ENCODE data around the gene EXOG.

Gene EXOG

DNA sequence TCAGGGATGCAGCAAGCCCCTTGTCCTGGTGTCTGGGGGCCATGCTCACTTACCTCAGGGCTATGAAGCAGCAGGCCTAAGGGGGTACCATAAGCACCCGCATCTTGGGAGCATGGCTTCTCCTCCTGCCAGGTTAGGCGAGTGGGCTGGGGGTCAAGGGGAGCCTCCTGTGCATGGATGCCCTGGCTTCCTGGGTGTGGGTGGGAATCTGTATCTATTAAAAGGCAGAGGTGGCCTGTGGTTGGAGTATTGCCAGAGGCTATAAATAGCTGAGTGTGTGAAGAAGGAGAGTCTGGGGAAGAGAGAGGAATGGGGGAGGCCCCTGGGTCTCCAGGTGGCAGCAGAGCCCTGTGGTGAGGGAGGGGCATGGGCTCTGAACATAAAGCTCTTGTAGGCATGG is 22.9 kb upstream of the EXOG start:
- no peak for DNase-seq

DNA sequence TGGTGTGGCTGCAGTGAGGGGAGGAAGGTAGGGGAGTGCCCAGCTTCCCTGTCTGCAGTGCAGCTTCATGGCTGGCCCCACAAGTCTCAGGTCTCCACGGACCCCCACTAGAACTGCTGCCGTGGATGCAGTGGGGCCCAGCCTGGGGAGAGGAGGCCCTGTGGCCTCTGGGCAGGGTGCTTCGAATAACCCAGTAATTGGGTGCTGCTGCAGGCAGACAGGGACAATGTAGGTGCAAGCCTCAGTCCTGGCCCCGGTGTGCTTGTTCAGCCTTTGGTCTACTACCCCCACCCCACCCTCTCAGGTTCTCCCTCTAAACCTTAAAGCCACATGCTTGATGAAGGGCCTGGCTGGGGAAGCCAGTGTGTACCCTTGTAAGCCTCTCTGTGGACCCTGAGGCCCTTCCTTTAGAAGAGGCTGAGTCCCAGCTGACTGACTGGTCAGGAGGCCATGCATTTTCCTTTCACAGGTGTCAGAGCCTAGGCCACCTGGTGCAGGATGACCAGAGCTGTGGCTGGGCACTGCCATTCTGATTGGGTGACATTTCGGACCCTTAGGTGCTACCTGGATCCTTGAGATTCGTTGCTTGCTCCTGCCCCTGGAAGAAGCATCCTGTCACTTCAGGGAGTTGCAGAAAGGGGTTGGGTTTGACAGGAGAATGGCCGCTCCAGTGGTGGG is 21.1 kb upstream of the EXOG start:
- no peak for DNase-seq

DNA sequence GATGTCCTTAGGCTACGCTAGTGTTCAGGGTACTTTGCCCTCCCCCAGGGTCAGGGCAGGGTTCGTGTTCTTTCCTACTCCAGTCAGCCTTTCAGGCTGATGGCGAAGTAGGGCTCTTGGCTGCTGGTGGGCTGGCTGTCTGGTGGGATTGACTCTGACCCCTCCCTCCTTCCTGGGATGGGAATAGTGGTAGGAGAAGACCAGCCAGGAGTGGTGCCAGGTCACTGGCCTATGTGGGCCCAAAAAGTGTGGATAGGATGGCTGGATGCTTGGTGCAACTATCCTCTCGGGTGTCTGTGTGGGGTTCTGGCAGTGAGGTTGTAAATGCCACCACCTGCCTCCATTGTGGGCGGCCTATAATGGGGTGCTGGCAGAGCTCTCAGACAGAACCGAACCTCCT is 20.4 kb upstream of the EXOG start:
- no peak for DNase-seq

DNA sequence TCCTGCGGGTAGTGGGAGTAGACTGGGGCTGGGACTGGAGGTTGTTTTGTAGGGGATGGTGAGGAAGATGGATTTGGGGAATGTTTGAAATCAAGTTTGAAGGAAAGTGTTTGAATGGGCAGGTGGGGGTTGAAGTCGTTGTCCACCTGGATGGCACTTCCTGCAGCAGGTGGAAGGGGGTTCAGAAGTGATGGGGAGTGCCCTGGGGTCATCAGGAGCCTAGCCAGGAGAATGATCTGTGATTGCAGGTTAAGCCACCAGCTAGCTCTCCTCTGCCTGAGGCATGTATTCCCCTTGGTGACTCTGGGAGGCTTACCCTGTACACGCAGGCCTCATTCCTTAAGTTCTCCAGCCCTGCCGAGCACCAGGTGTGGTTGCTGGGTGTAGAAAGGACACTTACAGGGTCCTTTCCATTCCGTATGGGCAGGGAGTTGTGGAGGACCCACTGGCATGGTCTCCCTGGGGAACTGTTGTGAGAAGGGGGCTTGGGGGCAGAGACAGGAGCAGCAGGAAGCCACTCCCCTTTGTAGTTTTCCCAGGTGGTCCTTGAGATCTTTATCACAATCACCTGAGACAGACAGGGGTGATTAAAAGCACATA is 19.9 kb upstream of the EXOG start:
- no peak for DNase-seq

DNA sequence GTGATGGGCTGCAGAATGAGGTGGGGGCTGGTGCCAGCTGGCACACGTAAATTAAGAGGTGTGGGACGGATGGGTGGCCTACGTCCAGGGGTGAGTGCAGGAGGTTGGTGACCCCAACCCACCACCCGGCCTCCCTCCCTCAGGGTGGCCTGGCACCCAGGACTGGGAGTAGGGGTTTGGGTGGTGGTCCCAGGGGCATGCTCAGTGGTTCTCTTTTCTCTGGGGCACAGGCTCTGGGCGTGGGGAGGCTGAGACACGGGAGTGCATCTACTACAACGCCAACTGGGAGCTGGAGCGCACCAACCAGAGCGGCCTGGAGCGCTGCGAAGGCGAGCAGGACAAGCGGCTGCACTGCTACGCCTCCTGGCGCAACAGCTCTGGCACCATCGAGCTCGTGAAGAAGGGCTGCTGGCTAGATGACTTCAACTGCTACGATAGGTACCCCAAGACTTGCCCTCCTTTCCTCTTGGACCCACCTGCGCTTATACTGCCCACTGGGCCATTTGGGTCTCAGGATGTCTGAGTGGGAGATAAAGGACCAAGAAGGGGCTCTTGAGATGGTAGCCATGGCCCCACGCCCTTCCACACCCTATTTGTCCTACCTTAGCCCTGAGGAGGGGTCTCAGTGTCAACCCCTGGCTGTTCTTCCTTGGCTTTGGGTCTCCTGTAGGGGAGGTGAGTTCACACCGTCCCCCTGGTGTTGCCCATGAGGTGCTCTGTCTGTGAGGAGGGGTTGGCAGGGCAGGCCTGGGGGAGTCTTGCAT is 18.9 kb upstream of the EXOG start:
- DNase-seq: no peak

DNA sequence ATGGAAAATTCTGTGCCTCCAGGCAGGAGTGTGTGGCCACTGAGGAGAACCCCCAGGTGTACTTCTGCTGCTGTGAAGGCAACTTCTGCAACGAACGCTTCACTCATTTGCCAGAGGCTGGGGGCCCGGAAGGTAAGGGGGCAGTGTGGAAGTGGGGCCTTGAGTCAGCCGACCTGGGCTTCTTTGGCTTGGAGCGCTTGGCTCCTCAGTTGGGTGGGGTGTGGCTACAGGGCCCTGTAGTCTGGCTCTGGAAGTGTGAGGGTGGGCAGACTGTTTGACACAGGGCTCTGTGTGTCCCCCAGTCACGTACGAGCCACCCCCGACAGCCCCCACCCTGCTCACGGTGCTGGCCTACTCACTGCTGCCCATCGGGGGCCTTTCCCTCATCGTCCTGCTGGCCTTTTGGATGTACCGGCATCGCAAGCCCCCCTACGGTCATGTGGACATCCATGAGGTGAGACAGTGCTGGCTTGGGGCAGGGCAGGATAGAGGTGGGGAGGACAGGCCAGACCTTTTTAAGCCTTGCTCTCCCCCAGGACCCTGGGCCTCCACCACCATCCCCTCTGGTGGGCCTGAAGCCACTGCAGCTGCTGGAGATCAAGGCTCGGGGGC is 18.2 kb upstream of the EXOG start:
- DNase-seq: no peak

DNA sequence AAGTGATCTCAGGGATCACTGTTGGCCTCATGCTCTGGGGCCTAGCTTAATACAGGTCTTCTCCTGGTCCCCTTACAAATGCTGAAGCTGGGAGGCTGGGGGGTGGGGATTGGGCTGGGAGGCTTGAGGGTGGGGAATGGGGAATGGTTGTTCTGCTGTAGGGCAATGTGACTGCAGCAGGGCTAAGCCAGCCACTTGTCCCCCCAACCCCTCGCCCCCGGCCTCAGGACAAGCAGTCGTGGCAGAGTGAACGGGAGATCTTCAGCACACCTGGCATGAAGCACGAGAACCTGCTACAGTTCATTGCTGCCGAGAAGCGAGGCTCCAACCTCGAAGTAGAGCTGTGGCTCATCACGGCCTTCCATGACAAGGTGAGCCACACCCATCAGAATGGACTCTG is 17.2 kb upstream of the EXOG start:
- DNase-seq: no peak

DNA sequence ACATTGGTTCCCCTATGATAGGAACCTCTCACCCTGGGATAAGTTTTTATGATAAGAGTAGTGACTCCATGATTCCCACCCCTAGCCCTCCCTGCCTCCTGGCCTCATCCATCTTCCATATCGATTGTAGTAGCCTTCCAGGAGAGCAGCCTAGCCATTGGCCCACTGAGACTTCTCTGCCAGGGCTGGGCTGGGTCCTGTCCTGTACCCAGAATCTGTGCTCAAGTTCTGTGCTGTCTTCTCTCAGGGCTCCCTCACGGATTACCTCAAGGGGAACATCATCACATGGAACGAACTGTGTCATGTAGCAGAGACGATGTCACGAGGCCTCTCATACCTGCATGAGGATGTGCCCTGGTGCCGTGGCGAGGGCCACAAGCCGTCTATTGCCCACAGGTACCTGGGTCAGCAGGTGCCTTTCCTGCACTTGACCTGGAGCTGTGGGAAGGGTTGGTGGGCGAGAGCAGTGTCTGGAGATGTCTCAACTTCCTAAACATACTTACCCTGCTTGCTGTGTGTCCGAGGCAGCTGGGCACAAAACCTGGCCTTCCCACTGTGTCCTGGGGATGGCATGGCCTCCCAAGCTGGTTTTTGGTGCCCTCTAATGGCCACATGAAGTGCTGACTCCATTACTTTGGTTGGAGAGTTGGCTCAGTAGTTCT is 16.6 kb upstream of the EXOG start:
- peak in 9 of 14 donors; percentile 19 to 66 (median 35) for DNase-seq

DNA sequence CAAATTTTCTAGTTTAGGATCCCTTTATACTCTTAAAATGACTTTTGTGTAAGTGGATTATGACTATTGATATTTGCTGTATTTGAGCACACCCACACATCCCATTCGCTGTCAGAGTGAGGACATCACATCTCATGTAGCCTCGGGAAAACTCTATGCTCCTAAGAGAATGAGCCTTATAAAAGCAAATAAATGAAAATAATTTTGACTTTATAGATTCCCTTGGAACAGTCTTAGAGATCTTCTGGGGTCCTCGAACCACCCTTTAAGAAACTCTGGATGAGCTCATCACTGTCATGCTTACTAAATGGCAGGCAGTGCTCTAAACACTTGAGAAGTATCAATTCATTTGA is 16.1 kb upstream of the EXOG start:
- DNase-seq: no peak

DNA sequence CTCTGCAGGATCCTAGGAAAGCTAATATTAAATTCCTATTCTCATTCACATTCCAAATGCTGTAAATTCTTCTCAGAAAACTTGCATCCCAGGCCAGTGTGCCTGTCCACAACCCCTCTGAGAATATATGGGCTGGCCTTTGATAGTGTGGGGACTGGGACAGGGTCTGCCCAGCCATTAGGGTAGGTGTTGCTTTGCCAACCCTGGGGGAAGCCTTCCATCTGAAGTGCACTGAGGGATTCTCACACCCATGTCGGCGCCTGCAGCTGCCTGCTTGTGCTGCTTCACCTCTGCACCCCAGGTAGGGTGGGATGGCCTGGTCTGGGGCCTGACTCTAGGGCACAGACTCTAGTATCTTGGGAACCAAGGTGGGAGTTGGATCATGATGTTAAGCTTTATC is 15.2 kb upstream of the EXOG start:
- no peak for DNase-seq

DNA sequence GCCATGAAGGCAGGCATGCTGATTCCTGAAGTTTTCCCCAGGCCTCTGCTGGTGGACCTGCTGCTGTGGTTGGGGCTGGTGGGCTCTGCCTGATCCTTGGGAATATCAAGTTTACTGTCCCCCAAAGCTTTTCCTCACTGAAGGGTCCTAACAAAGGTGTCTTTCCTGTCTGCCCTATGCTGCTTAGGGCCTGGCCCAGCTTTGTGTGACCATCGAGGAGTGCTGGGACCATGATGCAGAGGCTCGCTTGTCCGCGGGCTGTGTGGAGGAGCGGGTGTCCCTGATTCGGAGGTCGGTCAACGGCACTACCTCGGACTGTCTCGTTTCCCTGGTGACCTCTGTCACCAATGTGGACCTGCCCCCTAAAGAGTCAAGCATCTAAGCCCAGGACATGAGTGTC is 13.2 kb upstream of the EXOG start:
- no peak for DNase-seq

DNA sequence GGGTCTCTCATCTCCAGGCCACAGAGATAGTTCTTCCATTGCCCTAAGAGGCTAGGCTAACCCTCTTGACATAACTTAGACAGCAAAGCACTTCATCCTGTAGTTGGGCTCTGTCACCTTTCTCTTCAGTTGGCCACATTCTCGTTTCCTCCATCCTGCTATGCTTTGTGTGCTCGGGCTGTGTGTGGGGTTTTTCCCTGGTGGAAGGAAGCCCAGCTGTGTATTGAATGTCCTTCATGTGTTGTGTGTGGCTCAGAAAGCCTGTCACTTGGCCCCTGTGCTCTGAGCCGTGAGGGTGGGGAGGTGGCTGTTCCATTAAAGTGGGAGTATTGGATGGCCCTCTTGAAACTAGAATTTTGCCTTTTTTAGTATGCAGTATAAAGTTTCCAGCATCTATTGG is 8.8 kb upstream of the EXOG start:
- no peak for DNase-seq

DNA sequence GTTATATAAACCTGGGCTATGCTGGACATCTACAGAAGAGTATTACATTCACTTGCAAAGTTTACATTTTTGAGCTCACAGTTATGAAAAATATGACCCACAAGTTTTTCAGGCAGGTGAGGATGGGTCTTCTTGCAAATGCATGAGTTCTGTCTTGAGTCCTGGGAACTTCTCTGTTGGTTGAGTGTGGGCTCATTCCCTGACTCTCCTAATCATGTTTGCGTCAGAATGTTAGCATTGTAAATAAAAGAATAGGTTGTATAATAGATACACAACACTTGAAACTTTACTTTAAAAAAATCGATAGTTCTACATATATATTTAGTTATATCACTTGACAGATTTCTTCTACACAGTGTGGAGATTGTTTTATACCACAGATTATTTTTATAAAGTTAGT is 7.2 kb upstream of the EXOG start:
- no peak for DNase-seq

DNA sequence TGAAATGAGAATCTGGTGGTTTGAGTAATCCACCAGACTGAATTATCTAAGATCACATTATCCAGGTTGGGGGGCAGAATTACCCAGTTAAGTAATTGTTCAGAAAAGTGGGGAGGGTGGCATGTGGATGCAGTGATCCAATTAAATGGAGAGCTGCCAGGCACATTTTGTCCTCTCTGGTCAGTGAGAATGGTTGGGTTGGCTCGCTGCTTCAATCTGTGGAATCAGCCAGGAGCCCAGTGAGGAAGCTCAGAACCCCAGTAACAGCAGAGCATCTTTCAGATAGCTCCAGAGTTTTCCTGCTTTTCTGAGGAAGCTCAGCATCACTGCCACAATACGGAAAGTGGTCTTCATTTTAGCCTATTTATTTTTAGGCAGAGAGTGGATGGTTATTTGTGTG is 6.4 kb upstream of the EXOG start:
- DNase-seq: peak in 2 of 14 donors; percentile 19 to 86

DNA sequence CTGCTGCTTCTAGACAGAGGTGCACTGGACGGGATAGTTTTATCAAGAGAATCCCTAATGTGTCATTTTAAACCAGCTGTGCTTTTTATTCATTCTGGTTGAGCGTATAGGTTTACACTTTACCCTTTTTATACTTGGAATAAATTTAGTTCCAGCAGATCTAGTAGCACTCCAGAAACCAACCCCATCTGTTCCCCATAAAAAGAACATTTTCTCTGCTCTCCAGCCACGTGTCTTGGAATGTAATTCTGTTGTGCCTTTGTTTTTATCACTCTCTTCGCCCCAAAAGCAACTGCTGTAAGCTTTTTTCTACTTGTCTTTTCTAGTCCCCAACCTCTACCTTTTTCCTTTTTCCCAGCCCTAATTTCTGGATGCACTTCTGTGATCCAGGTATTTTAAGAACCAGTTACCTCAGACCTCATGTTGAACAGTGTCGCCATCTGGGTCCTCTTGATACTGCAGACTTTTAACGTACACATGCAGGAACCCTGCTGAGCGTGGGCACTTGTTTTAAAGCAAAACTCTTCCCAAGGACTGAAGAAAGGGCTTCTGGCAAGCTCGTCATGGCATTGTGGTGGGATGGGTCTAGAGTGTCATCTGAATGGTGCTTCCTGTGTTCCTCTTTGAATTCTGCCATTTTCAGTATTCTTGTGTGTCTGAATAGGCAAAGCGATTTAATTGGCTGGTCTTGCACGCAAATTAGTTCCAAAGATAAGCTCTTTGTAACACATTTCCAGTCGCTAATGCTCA is 5.7 kb upstream of the EXOG start:
- DNase-seq: peak in 1 of 14 donors; percentile 79

DNA sequence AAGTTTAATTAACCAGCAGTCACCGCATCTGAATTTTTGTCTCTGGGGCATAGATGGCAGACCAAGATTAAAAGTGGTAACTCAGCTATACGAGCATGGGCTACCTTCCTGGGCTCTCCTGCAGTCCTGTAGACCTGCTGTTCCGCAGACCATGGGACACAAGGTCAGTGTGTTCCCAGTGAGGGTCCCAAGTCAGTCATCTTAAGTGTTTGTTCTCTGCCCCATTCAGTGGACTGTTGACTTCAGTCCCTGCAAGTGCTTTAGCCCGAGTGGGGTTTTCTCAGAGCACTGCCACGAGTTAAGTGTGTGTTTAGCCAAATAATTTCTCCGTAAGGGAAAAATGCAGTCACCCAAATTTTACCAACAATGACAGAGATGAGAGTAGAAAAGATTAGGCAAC is 4.9 kb upstream of the EXOG start:
- peak in 1 of 14 donors; percentile 8 for DNase-seq

DNA sequence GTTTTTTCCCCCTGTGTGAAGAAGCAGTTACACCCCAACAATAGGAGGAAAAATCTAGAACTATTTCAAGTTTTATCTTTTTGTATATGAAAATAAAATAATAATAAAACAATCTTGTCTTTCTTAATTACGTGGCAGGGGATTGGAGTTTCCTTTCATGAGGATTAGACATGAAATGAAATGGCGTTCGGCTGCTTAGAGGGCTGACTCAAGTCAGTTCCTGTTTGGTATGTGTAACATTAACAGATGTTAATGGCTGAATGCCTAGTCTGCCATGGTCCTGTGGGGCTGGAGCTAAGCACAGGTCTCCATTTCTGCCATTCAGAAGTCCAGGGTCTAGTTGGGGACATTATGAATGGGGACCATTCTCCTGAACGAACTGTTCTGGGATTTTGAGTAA is 3.1 kb upstream of the EXOG start:
- DNase-seq: no peak

DNA sequence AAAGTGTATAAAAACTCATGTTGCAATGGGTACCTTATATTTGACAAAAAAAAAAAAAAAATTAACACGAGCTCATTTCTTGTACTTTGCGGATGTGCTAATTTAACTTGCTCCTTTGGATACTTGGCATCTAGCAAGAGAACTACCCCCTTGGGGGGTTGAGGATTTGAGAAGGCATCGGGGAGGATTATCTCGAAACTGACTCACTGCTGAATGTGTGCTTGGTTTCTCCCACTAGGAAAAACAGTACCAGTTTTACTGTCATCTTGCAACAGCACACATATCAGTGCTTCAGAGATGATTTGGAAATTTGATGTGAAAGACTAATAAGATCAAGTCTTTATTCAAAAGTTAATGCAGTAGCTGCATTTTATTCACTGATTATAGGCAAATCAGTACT is 891 bp downstream of the EXOG start:
- no peak for DNase-seq

DNA sequence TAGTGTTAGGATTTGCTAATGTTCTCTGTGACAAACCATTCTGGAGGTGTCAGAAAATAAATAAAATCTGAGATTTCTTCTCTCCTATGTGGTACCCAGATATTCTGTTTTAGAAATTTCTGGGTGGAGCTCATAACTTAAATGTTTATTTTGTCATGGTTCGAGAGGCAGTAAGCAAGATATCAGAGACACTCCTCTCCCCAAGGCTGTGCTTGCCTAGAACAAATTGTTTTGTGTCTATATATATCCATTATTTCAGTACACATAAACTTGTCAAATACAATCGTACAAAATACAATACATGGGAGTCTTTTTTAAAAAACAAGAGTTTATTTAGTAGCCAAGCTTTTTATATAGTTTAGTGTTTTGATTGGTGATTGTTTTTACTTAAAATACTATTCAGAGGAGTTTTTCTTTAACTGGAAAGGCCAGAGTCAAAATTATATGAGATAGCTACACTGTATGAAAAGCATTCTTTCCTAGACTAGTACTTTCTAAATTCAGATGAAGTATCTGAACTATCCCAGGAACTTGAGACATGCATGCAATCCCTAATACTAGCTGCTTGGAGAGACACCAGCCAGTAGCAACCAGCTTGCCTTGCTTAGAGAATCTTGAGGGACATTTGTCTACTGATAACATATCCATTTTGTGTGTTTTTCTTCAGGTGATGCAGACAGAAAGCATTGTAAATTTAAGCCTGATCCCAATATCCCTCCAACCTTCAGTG is 4.7 kb downstream of the EXOG start:
- DNase-seq: no peak

DNA sequence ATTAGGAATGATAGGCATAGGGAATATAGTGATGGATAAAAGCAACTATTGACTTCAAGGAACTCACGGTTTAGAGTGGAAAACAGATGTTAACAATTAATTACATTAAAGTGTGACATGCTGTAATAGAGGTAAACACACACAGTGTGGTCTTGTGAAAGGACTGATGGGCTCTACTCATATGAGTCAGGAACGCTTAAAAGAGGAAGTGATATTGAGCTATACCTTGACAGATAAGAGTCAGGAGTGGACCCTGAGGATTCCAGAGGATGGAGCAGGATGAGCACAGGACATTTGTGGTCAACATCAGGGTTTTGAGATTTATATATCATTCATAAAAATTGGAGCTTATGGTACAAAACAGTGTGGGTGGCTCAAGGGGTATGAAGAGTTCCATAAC is 11.0 kb downstream of the EXOG start:
- no peak for DNase-seq

DNA sequence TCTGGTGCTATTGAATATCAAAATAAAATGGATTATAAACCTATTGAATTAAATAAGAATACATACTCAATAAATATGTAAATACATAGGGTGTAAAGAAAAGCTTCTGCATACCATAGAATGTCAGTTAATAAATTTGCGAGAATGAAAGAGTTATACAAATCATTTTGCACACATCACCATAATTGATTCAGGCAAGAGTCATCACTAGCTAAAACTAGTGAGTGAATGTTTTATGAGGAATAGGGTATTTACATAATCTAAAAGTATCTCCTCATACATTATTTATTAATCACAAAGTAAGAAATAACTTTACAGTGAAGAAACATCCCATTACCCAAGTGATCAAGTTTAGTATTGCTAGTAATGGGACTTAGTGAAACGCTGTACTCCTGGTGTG is 13.6 kb downstream of the EXOG start:
- DNase-seq: no peak

DNA sequence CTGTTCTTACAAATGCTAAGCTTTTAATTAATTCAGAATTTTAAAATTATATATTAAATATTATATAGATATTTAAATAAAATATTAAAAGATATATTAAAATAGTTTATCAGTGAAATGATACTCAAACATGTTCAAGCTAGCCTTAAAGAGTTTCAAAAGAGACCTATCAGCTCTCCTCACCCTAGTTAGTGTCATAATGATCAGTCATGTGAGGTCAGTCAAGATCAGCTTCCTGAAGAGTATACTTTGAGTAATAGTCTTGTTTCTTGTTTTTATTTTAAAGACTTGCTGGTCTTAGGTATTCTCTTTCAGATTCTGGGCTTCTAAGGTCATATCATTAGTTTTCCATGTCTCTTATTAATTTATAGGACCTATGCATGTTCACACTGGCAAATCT is 14.5 kb downstream of the EXOG start:
- no peak for DNase-seq

Measured in C1 segment of cervical spinal cord (tissue), 14 donors.